Muscle of leg (tissue), 16 donors: Measurements from ENCODE around the gene ARID5A. TPM values are rescaled to one million over a fixed set of nuclear protein-coding genes. Genes with fewer than 3 reads are reported as not detected.

Source experiments
- DNase-seq: peaks from one replicate; pipeline ENCODE4 v3.0.0; 2013
- H3K27ac ChIP-seq: one replicate; pipeline ENCODE4 v1.5.1; 2013; ENCODE audit warnings: mild to moderate bottlenecking, low read length, control low read depth
- H3K27me3 ChIP-seq: one replicate; pipeline ENCODE4 v1.6.1; 2013; ENCODE audit warnings: low read length; ENCODE audit not compliant: control insufficient read depth, insufficient read depth
- H3K36me3 ChIP-seq: one replicate; pipeline ENCODE4 v1.6.1; 2013; ENCODE audit warnings: low read length; ENCODE audit not compliant: control insufficient read depth, insufficient read depth
- H3K4me1 ChIP-seq: one replicate; pipeline ENCODE4 v1.6.1; 2013; ENCODE audit warnings: low read length; ENCODE audit not compliant: control insufficient read depth, insufficient read depth
- H3K4me3 ChIP-seq: one replicate; pipeline ENCODE4 v1.5.1; 2013; ENCODE audit warnings: low read length, control low read depth
- H3K9me3 ChIP-seq: replicated peaks from 2 replicates; pipeline ENCODE4 v1.6.1; 2013; ENCODE audit warnings: low read depth, low read length; ENCODE audit not compliant: control insufficient read depth
- WGBS: methylation state at CpG from one replicate; pipeline ENCODE4 v1.1.5; 2013; ENCODE audit warnings: missing lambda C conversion rate; ENCODE audit not compliant: insufficient coverage; 5-methylcytosine and 5-hydroxymethylcytosine counted together
- long read RNA-seq, 11 donors: transcript quantifications; one replicate each; lab custom pipeline, GENCODE V29; 2026
- polyA plus RNA-seq, 8 donors: library from polyadenylated mRNA; unstranded; fragments of 120-200 nt; gene quantifications; one replicate each; pipeline versions ENCODE4 v1.2.1 to v1.2.3, GENCODE V29; 2013; ENCODE audit warnings: inconsistent platforms in 1 of 8, low replicate concordance in 1 of 8; ENCODE audit not compliant: insufficient read length in 8 of 8, insufficient read depth in 1 of 8
- total RNA-seq: library from RNA; stranded (reverse); fragments of 120-200 nt; gene quantifications from one replicate; pipeline ENCODE4 v1.2.4, GENCODE V29; 2013

ARID5A gene
- total RNA-seq (11.3 TPM), polyA plus RNA-seq (10 to 100 TPM; 10.8 to 26.7 (median 22.8) TPM)
- long read RNA-seq, donor 1, partial matches to known transcripts: 0 of 2 reads
- long read RNA-seq, donor 1, other reads (novel, unspliced or antisense): 0 of 2 reads
- long read RNA-seq, donor 2, partial matches to known transcripts: 0 of 3 reads
- long read RNA-seq, donor 2, other reads (novel, unspliced or antisense): 0 of 3 reads
- long read RNA-seq, donor 3, transcript ARID5A-201 (7 exons, 2,188 nt): major isoform, 14 of 45 reads
- long read RNA-seq, donor 3, partial matches to known transcripts: 29 of 45 reads
- long read RNA-seq, donor 3, other reads (novel, unspliced or antisense): 0 of 45 reads
- long read RNA-seq, donor 4, partial matches to known transcripts: 5 of 9 reads
- long read RNA-seq, donor 4, other reads (novel, unspliced or antisense): 0 of 9 reads
- long read RNA-seq, donor 5, transcript ARID5A-201 (7 exons, 2,188 nt): major isoform, 8 of 11 reads
- long read RNA-seq, donor 5, partial matches to known transcripts: 0 of 11 reads
- long read RNA-seq, donor 5, other reads (novel, unspliced or antisense): 0 of 11 reads
- long read RNA-seq, donor 6, transcript ARID5A-201 (7 exons, 2,188 nt): major isoform, 14 of 19 reads
- long read RNA-seq, donor 6, transcript ARID5A-202 (6 exons, 2,038 nt): minor isoform, 5 of 19 reads
- long read RNA-seq, donor 6, partial matches to known transcripts: 0 of 19 reads
- long read RNA-seq, donor 6, other reads (novel, unspliced or antisense): 0 of 19 reads
- long read RNA-seq, donor 7, transcript ARID5A-201 (7 exons, 2,188 nt): major isoform, 5 of 5 reads
- long read RNA-seq, donor 7, partial matches to known transcripts: 0 of 5 reads
- long read RNA-seq, donor 7, other reads (novel, unspliced or antisense): 0 of 5 reads
- long read RNA-seq, donor 8, partial matches to known transcripts: 0 of 3 reads
- long read RNA-seq, donor 8, other reads (novel, unspliced or antisense): 0 of 3 reads
- long read RNA-seq, donor 9, transcript ARID5A-201 (7 exons, 2,188 nt): major isoform, 5 of 14 reads
- long read RNA-seq, donor 9, partial matches to known transcripts: 8 of 14 reads
- long read RNA-seq, donor 9, other reads (novel, unspliced or antisense): 0 of 14 reads
- long read RNA-seq, donor 10, transcript ARID5A-202 (6 exons, 2,038 nt): minor isoform, 5 of 18 reads
- long read RNA-seq, donor 10, transcript ARID5A-201 (7 exons, 2,188 nt): major isoform, 8 of 18 reads
- long read RNA-seq, donor 10, partial matches to known transcripts: 5 of 18 reads
- long read RNA-seq, donor 10, other reads (novel, unspliced or antisense): 0 of 18 reads
- long read RNA-seq, donor 11, partial matches to known transcripts: 0 of 3 reads
- long read RNA-seq, donor 11, other reads (novel, unspliced or antisense): 0 of 3 reads

- Histone ChIP-seq H3K36me3 (no peaks in the 10 kb centered on the region), H3K4me3 (peak within 1 kb of the TSS; percentile 82), H3K27me3 (peaks cover 26% of the 10 kb centered on the region), H3K9me3 (no peaks in the 10 kb centered on the region), H3K4me1 (peaks cover 78% of the 10 kb centered on the region), H3K27ac (peak within 1 kb of the TSS; percentile 84)
- peak; percentile 97 for DNase-seq
- WGBS: 1% methylated on average over 69 of the region's 69 CpGs
Observed at GRCh38 chr2:96536445-96537065, at the start of gene ARID5A. Gene ARID5A (plus strand): TSS chr2:96536752. CDS start chr2:96536827, 75 bp downstream.

GRCh38 chr2:96489261-96489660, 47.3 kb upstream of the ARID5A start:
- Histone ChIP-seq H3K27me3 (peaks cover 4% of the 10 kb centered on the region), H3K4me3 (no peak overlapping the region), H3K36me3 (no peaks in the 10 kb centered on the region), H3K4me1 (peaks cover 20% of the 10 kb centered on the region), H3K9me3 (peaks cover 5% of the 10 kb centered on the region), H3K27ac (no peak overlapping the region)
- no CpG with 5 or more reads among the region's 3 CpGs for WGBS
- no peak for DNase-seq

GRCh38 chr2:96489663-96490062, 46.9 kb upstream of the ARID5A start:
- Histone ChIP-seq H3K9me3 (peaks cover 9% of the 10 kb centered on the region), H3K4me3 (no peak overlapping the region), H3K27ac (no peak overlapping the region), H3K27me3 (peaks cover 4% of the 10 kb centered on the region), H3K36me3 (no peaks in the 10 kb centered on the region), H3K4me1 (peaks cover 16% of the 10 kb centered on the region)
- WGBS: no CpG with 5 or more reads among the region's 1 CpG
- DNase-seq: peak; percentile 59

- no peaks in the 10 kb centered on the region for H3K36me3 ChIP-seq
- no peak for DNase-seq
- no peaks in the 10 kb centered on the region for H3K4me1 ChIP-seq
- no peak overlapping the region for H3K27ac ChIP-seq
- WGBS: no CpG with 5 or more reads among the region's 1 CpG
- H3K27me3 ChIP-seq: peaks cover 6% of the 10 kb centered on the region
- peaks cover 14% of the 10 kb centered on the region for H3K9me3 ChIP-seq
- H3K4me3 ChIP-seq: no peak overlapping the region
Observed at GRCh38 chr2:96491860-96492497, 44.6 kb upstream of the ARID5A start.

- 52% methylated on average over 3 of the region's 5 CpGs for WGBS
Observed at GRCh38 chr2:96493072-96493471, 43.5 kb upstream of the ARID5A start.

GRCh38 chr2:96494188-96494587, 42.4 kb upstream of the ARID5A start:
- Histone ChIP-seq H3K9me3 (peaks cover 14% of the 10 kb centered on the region), H3K36me3 (no peaks in the 10 kb centered on the region), H3K27ac (no peak overlapping the region), H3K4me1 (no peaks in the 10 kb centered on the region), H3K4me3 (no peak overlapping the region), H3K27me3 (peaks cover 16% of the 10 kb centered on the region)
- DNase-seq: no peak
- no CpG with 5 or more reads among the region's 1 CpG for WGBS

More at GRCh38 chr2:96493072-96493471, 43.5 kb upstream of the ARID5A start:
- DNase-seq: no peak
- no peaks in the 10 kb centered on the region for H3K4me1 ChIP-seq
- H3K9me3 ChIP-seq: peaks cover 14% of the 10 kb centered on the region
- no peak overlapping the region for H3K4me3 ChIP-seq
- peaks cover 10% of the 10 kb centered on the region for H3K27me3 ChIP-seq
- no peaks in the 10 kb centered on the region for H3K36me3 ChIP-seq
- no peak overlapping the region for H3K27ac ChIP-seq

GRCh38 chr2:96495982-96496629, 40.4 kb upstream of the ARID5A start:
- WGBS: 45% methylated on average over 2 of the region's 6 CpGs
- Histone ChIP-seq H3K9me3 (peaks cover 10% of the 10 kb centered on the region), H3K27me3 (peaks cover 35% of the 10 kb centered on the region), H3K27ac (no peak overlapping the region), H3K36me3 (no peaks in the 10 kb centered on the region), H3K4me1 (no peaks in the 10 kb centered on the region), H3K4me3 (no peak overlapping the region)
- DNase-seq: no peak

- Histone ChIP-seq H3K4me3 (no peak overlapping the region), H3K9me3 (peaks cover 10% of the 10 kb centered on the region), H3K4me1 (peaks cover 5% of the 10 kb centered on the region), H3K36me3 (no peaks in the 10 kb centered on the region), H3K27ac (no peak overlapping the region), H3K27me3 (peaks cover 40% of the 10 kb centered on the region)
- 71% methylated on average over 10 of the region's 12 CpGs for WGBS
- no peak for DNase-seq
Observed at GRCh38 chr2:96498021-96498431, 38.5 kb upstream of the ARID5A start.
